ENCODE results near the gene CLTC. TPM values are rescaled to one million over a fixed set of nuclear protein-coding genes. Genes with fewer than 3 reads are reported as not detected.

The CLTC gene
- polyA plus RNA-seq, 2 of the 4 experiments (the other 2 are of a cell fraction): 183 to 360 TPM

GRCh38 chr17:59607061-59607460 lies 12.6 kb upstream of the CLTC start:
- no peak for ATAC-seq
- no peaks in the 10 kb centered on the region for H3K9me3 ChIP-seq
- TF ChIP-seq RAD21 (conservative IDR thresholded peaks at IDR 0.05 in 1 of 2, IDR thresholded peaks at IDR 0.05 in 1 of 2): no peak
- TF ChIP-seq FOSL2 (IDR thresholded peaks at IDR 0.05): no peak
- TF ChIP-seq FOSL2 (CRISPR knock-in tag; IDR thresholded peaks at IDR 0.05): no peak
- no peak for TF ChIP-seq NPAS2 (CRISPR knock-in tag; IDR thresholded peaks at IDR 0.05; ENCODE audit: borderline replicate concordance)
- no peak for TF ChIP-seq MAFK (IDR thresholded peaks at IDR 0.05; ENCODE audit: partially characterized antibody)
- no peak for TF ChIP-seq CHD2 (IDR thresholded peaks at IDR 0.05; ENCODE audit: low read length, partially characterized antibody)
- TF ChIP-seq CEBPB (IDR thresholded peaks at IDR 0.05): no peak
- TF ChIP-seq ELK1 (IDR thresholded peaks at IDR 0.05; ENCODE audit: low read depth, low read length): no peak
- TF ChIP-seq CBX8 (IDR thresholded peaks at IDR 0.05): no peak
- TF ChIP-seq HMGXB4 (CRISPR knock-in tag; IDR thresholded peaks at IDR 0.05; ENCODE audit: borderline replicate concordance): no peak
- no peak for TF ChIP-seq REST (IDR thresholded peaks at IDR 0.05)
- TF ChIP-seq MAX (IDR thresholded peaks at IDR 0.05): no peak
- no peak for TF ChIP-seq CHD4 (IDR thresholded peaks at IDR 0.05; ENCODE audit: borderline replicate concordance)
- TF ChIP-seq EP300 (IDR thresholded peaks at IDR 0.05): no peak
- TF ChIP-seq BCL3 (IDR thresholded peaks at IDR 0.05): no peak
- TF ChIP-seq HDAC2 (IDR thresholded peaks at IDR 0.05): no peak
- TF ChIP-seq POLR2A (IDR thresholded peaks at IDR 0.05; ENCODE audit: low read length): no peak
- TF ChIP-seq HOXA7 (CRISPR knock-in tag; IDR thresholded peaks at IDR 0.05): no peak
- no peak for TF ChIP-seq NFE2L2 (conservative IDR thresholded peaks at IDR 0.05; ENCODE audit: low read length)
- TF ChIP-seq TP53 (CRISPR knock-in tag; IDR thresholded peaks at IDR 0.05): no peak
- 89% methylated on average over 3 of the region's 3 CpGs for WGBS (ENCODE audit: missing lambda C conversion rate)
- no peak overlapping the region for H3K4me2 ChIP-seq
- no peak overlapping the region for H3K27ac ChIP-seq
- DNase-seq (ENCODE audit: low read depth in 1 of 2, low spot score in 1 of 2): no peak
- no peaks in the 10 kb centered on the region for H3K4me1 ChIP-seq
- ChIA-PET CTCF (interaction anchor here (1.4 to 2.9 kb wide), 3 partner anchors 10 to 86 kb away, joined by 6 to 9 read pairs (median 6); partner anchors contain the start of gene CLTC), POLR2A (interaction anchor here (1.7 kb wide), 1 partner anchor 12 kb away, joined by 4 read pairs; the partner anchor contains the start of gene CLTC)
- FAIRE-seq: no peak
- no peak overlapping the region for H3K4me3 ChIP-seq
